ENCODE results near the gene CHFR. TPM values are rescaled to one million over a fixed set of nuclear protein-coding genes. Genes with fewer than 3 reads are reported as not detected.

CHFR gene
- total and polyA plus RNA-seq, 9 of the 15 experiments (the other 6 are each of a cell fraction or from before 2014, with no cell fraction given), result 0.61 to 33.9 (median 19.3) TPM

- ChIA-PET POLR2A (interaction anchor here (0.6 to 1.5 kb wide), 7 partner anchors 9 to 301 kb away, joined by 3 to 11 read pairs (median 3); partner anchors contain the start of gene ZNF891), CTCF (ENCODE audit: low intra/inter-chr PET ratio) (no interaction called here)
- FAIRE-seq (peak; percentile 89), DNase-seq (ENCODE audit: extremely low read depth in 1 of 4, low spot score in 3 of 4) (peak; percentile 97 to 99 (median 98)), ATAC-seq (peak; percentile 98)
- no TSS peak for BruUV-seq (replicated peaks)
- Histone ChIP-seq H3K9me3 (replicated peaks; ENCODE audit: control insufficient read depth, insufficient read depth, low read depth, low read length) (no peaks in the 10 kb centered on the region), H2AFZ (ENCODE audit: low read depth, low read length) (peak within 1 kb of the TSS; percentile 100), H3K9ac (ENCODE audit: insufficient read depth in 1 of 2, low read depth in 2 of 2, low read length in 2 of 2) (peak within 1 kb of the TSS; percentile 100), H3K79me2 (ENCODE audit: control insufficient read depth, insufficient read depth, low read length) (peaks cover 48% of the 10 kb centered on the region), H3K4me1 (replicated peaks in 1 of 2; ENCODE audit: control insufficient read depth in 2 of 2, insufficient read depth in 2 of 2, low read length in 2 of 2) (peaks cover 6 to 22% of the 10 kb centered on the region in 2 experiments; a peak in 4 of 5 replicates), H3K9me1 (ENCODE audit: control insufficient read depth, insufficient read depth, low read length) (peaks cover 8% of the 10 kb centered on the region), H3K27ac (ENCODE audit: extremely low read depth, low read depth, low read length) (peak within 1 kb of the TSS; percentile 100), H3K36me3 (ENCODE audit: control insufficient read depth, insufficient read depth, low read length) (peaks cover 37% of the 10 kb centered on the region), H3K4me3 (peak within 1 kb of the TSS; percentile 92), H4K20me1 (replicated peaks; ENCODE audit: control insufficient read depth, insufficient read depth, low read length) (peaks cover 13% of the 10 kb centered on the region), H3K4me2 (ENCODE audit: insufficient read depth, low read length) (peak within 1 kb of the TSS; percentile 96), H3K27me3 (ENCODE audit: control insufficient read depth in 2 of 2, insufficient read depth in 2 of 2, low read length in 2 of 2) (no peaks in the 10 kb centered on the region)
- in situ Hi-C loops (cut with MboI), result no loop called here
- 5% methylated on average over 58 of the region's 78 CpGs for WGBS (ENCODE audit: insufficient coverage, low coverage, missing lambda C conversion rate)
- intact Hi-C loops (cut with micrococcal nuclease), result no loop called here
- TF ChIP-seq ZFP1 (CRISPR knock-in tag; IDR thresholded peaks at IDR 0.05) (no peak), EP400 (IDR thresholded peaks at IDR 0.05) (peak; percentile 100), ZZZ3 (IDR thresholded peaks at IDR 0.05) (no peak), HMG20B (CRISPR knock-in tag; IDR thresholded peaks at IDR 0.05) (no peak), GTF2A2 (tag; IDR thresholded peaks at IDR 0.05) (peak; percentile 78), ZNF77 (CRISPR knock-in tag; IDR thresholded peaks at IDR 0.05) (no peak), GMEB1 (CRISPR knock-in tag; IDR thresholded peaks at IDR 0.05) (peak; percentile 69), MAZ (CRISPR knock-in tag; conservative IDR thresholded peaks at IDR 0.05 in 1 of 2, IDR thresholded peaks at IDR 0.05 in 1 of 2) (peak; percentile 96 to 97), ARID2 (IDR thresholded peaks at IDR 0.05) (no peak), CTBP1 (IDR thresholded peaks at IDR 0.05; ENCODE audit: borderline replicate concordance) (peak; percentile 91), STAT5A (IDR thresholded peaks at IDR 0.05; ENCODE audit: borderline replicate concordance, low read length) (no peak), MAX (CRISPR knock-in tag; IDR thresholded peaks at IDR 0.05) (peak; percentile 60; the same call in 1 of the 2 replicates), NCOA6 (IDR thresholded peaks at IDR 0.05) (no peak)
- TF ChIP-seq, protein P1, sequence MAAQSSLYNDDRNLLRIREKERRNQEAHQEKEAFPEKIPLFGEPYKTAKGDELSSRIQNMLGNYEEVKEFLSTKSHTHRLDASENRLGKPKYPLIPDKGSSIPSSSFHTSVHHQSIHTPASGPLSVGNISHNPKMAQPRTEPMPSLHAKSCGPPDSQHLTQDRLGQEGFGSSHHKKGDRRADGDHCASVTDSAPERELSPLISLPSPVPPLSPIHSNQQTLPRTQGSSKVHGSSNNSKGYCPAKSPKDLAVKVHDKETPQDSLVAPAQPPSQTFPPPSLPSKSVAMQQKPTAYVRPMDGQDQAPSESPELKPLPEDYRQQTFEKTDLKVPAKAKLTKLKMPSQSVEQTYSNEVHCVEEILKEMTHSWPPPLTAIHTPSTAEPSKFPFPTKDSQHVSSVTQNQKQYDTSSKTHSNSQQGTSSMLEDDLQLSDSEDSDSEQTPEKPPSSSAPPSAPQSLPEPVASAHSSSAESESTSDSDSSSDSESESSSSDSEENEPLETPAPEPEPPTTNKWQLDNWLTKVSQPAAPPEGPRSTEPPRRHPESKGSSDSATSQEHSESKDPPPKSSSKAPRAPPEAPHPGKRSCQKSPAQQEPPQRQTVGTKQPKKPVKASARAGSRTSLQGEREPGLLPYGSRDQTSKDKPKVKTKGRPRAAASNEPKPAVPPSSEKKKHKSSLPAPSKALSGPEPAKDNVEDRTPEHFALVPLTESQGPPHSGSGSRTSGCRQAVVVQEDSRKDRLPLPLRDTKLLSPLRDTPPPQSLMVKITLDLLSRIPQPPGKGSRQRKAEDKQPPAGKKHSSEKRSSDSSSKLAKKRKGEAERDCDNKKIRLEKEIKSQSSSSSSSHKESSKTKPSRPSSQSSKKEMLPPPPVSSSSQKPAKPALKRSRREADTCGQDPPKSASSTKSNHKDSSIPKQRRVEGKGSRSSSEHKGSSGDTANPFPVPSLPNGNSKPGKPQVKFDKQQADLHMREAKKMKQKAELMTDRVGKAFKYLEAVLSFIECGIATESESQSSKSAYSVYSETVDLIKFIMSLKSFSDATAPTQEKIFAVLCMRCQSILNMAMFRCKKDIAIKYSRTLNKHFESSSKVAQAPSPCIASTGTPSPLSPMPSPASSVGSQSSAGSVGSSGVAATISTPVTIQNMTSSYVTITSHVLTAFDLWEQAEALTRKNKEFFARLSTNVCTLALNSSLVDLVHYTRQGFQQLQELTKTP (IDR thresholded peaks at IDR 0.05; ENCODE audit: low read depth in 1 of 2, partially characterized antibody in 2 of 2), result peak; percentile 42 to 84
- TF ChIP-seq, protein P2, sequence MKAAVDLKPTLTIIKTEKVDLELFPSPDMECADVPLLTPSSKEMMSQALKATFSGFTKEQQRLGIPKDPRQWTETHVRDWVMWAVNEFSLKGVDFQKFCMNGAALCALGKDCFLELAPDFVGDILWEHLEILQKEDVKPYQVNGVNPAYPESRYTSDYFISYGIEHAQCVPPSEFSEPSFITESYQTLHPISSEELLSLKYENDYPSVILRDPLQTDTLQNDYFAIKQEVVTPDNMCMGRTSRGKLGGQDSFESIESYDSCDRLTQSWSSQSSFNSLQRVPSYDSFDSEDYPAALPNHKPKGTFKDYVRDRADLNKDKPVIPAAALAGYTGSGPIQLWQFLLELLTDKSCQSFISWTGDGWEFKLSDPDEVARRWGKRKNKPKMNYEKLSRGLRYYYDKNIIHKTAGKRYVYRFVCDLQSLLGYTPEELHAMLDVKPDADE (conservative IDR thresholded peaks at IDR 0.05; ENCODE audit: control insufficient read depth, low read depth, low read length), result peak; percentile 86
Measured at GRCh38 chr12:132828706-132829534, 58.5 kb downstream of the CHFR start, which contains the start of gene GOLGA3. Gene GOLGA3, minus strand, starts transcription at chr12:132828869. Its CDS starts 6,741 bp downstream, at chr12:132822128.

Data from K562 (cell line).